ELR (cell line): ENCODE measurements around the gene ZNF469.
A peak's percentile ranks its signal among the peaks of the same experiment; 100 is the strongest.
"Not testable (repeated sequence)": the region's sequence is repeated elsewhere in the genome, so short reads cannot be mapped to it uniquely, and the experiment has no call there.

Experiments
- DNase-seq: peaks from one replicate; pipeline ENCODE4 v3.0.0-alpha.2; 2015; ENCODE audit warnings: low read depth

The ZNF469 gene

GRCh38 chr16:88360401-88360800, 22.4 kb upstream of the ZNF469 start:
- DNase-seq = not testable (repeated sequence)

- DNase-seq = no peak
These were observed 21.8 kb upstream of the ZNF469 start for GRCh38 chr16:88360999-88361398.

- no peak for DNase-seq
These were observed 21.0 kb upstream of the ZNF469 start for GRCh38 chr16:88361775-88362174.

GRCh38 chr16:88363239-88363891, 19.4 kb upstream of the ZNF469 start:
- no peak for DNase-seq

GRCh38 chr16:88365244-88365865, 17.4 kb upstream of the ZNF469 start:
- DNase-seq = no peak

GRCh38 chr16:88366032-88366703, 16.6 kb upstream of the ZNF469 start:
- no peak for DNase-seq

- DNase-seq = no peak
These were observed 16.1 kb upstream of the ZNF469 start for GRCh38 chr16:88366704-88367047.

- no peak for DNase-seq
These were observed 15.2 kb upstream of the ZNF469 start for GRCh38 chr16:88367560-88367959.

- no peak for DNase-seq
These were observed 14.7 kb upstream of the ZNF469 start for GRCh38 chr16:88368036-88368435.

- DNase-seq = no peak
These were observed 13.8 kb upstream of the ZNF469 start for GRCh38 chr16:88368994-88369393.

- peak; percentile 20 for DNase-seq
These were observed 13.2 kb upstream of the ZNF469 start for GRCh38 chr16:88369447-88370008.

- no peak for DNase-seq
These were observed 12.4 kb upstream of the ZNF469 start for GRCh38 chr16:88370365-88370764.

- no peak for DNase-seq
These were observed 10.2 kb upstream of the ZNF469 start for GRCh38 chr16:88372522-88372921.

GRCh38 chr16:88373211-88373610, 9.5 kb upstream of the ZNF469 start:
- no peak for DNase-seq

- no peak for DNase-seq
These were observed 8.7 kb upstream of the ZNF469 start for GRCh38 chr16:88373927-88374492.

GRCh38 chr16:88374736-88375135, 8.0 kb upstream of the ZNF469 start:
- DNase-seq = no peak

- no peak for DNase-seq
These were observed 7.4 kb upstream of the ZNF469 start for GRCh38 chr16:88375236-88375975.

GRCh38 chr16:88375996-88376834, 6.5 kb upstream of the ZNF469 start:
- no peak for DNase-seq

GRCh38 chr16:88376835-88377726, 5.7 kb upstream of the ZNF469 start:
- no peak for DNase-seq

GRCh38 chr16:88377961-88378360, 4.8 kb upstream of the ZNF469 start:
- DNase-seq = no peak
